Heart right ventricle (tissue), 16 donors: Measurements from ENCODE around the gene SLC39A9. TPM values are rescaled to one million over a fixed set of nuclear protein-coding genes. Genes with fewer than 3 reads are reported as not detected.

Experiments
- ATAC-seq, 8 donors: fragments of 200-7000 bp; cut with Tn5 transposase; one replicate each; pipeline ENCODE4 v1.9.1; 2020; ENCODE audit warnings: mild to moderate bottlenecking in 8 of 8, moderate library complexity in 8 of 8, moderate number of reproducible peaks in 1 of 8
- DNase-seq, 2 donors: peaks; one replicate each; pipeline ENCODE4 v3.0.0-alpha.2; 2020
- H3K27ac ChIP-seq, 10 donors: fragments of 200-600 bp; sonication (generic) in 2 of 10; one replicate each; pipeline versions ENCODE4 v1.5.0 to v1.8.0; 2020 to 2022; ENCODE audit warnings: mild to moderate bottlenecking in 3 of 10
- H3K27me3 ChIP-seq, 7 donors: fragments of 200-600 bp; one replicate each; pipeline ENCODE4 v1.8.0; 2021 to 2022; ENCODE audit warnings: mild to moderate bottlenecking in 2 of 7
- H3K36me3 ChIP-seq, 9 donors: fragments of 200-600 bp; sonication (generic) in 1 of 9; one replicate each; pipeline versions ENCODE4 v1.5.0 to v1.8.0; 2020 to 2022; ENCODE audit warnings: mild to moderate bottlenecking in 2 of 9
- H3K4me1 ChIP-seq, 9 donors: fragments of 200-600 bp; sonication (generic) in 1 of 9; one replicate each; pipeline versions ENCODE4 v1.5.0 to v1.8.0; 2020 to 2022; ENCODE audit warnings: mild to moderate bottlenecking in 4 of 9
- H3K4me3 ChIP-seq, 10 donors: fragments of 200-600 bp; sonication (generic) in 2 of 10; one replicate each; pipeline versions ENCODE4 v1.5.0 to v1.8.0; 2020 to 2022; ENCODE audit warnings: mild to moderate bottlenecking in 7 of 10, moderate library complexity in 2 of 10
- H3K9me3 ChIP-seq, 11 donors: fragments of 200-600 bp in 10 of 11; sonication (generic) in 2 of 11; one replicate each; pipeline versions ENCODE4 v1.5.0 to v1.8.0; 2013 to 2022; ENCODE audit warnings: mild to moderate bottlenecking in 2 of 11, control low read depth in 1 of 11, moderate library complexity in 1 of 11
- WGBS, 2 donors: extraction: QIAGEN DNeasy Blood & Tissue Kit; methylation state at CpG; one replicate each; pipeline ENCODE4 v1.1.7; 2013; ENCODE audit warnings: inconsistent platforms in 1 of 2; 5-methylcytosine and 5-hydroxymethylcytosine counted together
- intact Hi-C, 10 donors: fragments of 100-400 bp; cut with DNase I; formaldehyde crosslinking; loops; one replicate each; pipeline versions ENCODE4 v1.11.1 to v1.14.2; 2022
- polyA plus RNA-seq, 2 donors: library from polyadenylated mRNA; stranded (reverse); fragments of 200-250 nt; gene quantifications; one replicate each; pipeline ENCODE4 v1.2.3, GENCODE V29; 2013
- total RNA-seq, 10 donors: library from RNA; stranded (reverse); fragmentation: NEBNext Ultra II Directional in 3 of 10; extraction: Animal tissue kit (Norgen Biotek cat#: 25700) in 3 of 10; gene quantifications; one replicate each; pipeline versions ENCODE4 v1.2.1 to v1.2.4, GENCODE V29; 2021 to 2023
- TF ChIP-seq, protein P1 (sequence below), 9 donors: fragments of 200-600 bp; sonication (generic) in 2 of 9; IDR thresholded peaks; one replicate each; pipeline versions ENCODE4 v1.5.0 to v1.8.0; 2021 to 2022; ENCODE audit warnings: antibody characterized with exemption in 9 of 9, mild to moderate bottlenecking in 5 of 9, moderate library complexity in 1 of 9
- donor health status: Arrhythmogenic right ventricular cardiomyopathy.
- donor health status: ischemic (EF 13 %, LVEDD 7.1; RV severe dilation, severe dysfunction).
- donor health status: healthy with polysubstance abuse.
- donor health status: DM: no; HTN: yes; CAD: no.
- donor health status: DM: no; HTN: no; CAD: no.
- donor health status: ischemic (EF 25% LVEDD 6.9; RV normal size, moderate dysfunction).
- donor health status: ischemic (EF 25% LVEDD 5.7; RV mildly dilated, moderate dysfunction).
- donor health status: healthy.
- donor health status: DM: yes; HTN: yes; CAD: no.
- donor health status: Ischemic cardiomyopathy.
- donor health status: ischemic (EF 35%, LVEDD 5.7; RV mildly dilated, moderate dysfunction).
- donor health status: nonischemic (EF 11% LVEDD 7.7; RV severe dilation, severe dysfunction).
- donor health status: DM: yes; HTN: yes; CAD: no.
- donor health status: PGD.
- donor health status: ischemic (EF 29% LVEDD 5.4; RV normal size, mild dysfunction).
- donor health status: nonischemic (EF 23%, LVEDD 6.1; RV moderate dilation, normal function).

Gene SLC39A9
- total and polyA plus RNA-seq, 12 donors, result 11.1 to 28.3 (median 21.4) TPM

DNA sequence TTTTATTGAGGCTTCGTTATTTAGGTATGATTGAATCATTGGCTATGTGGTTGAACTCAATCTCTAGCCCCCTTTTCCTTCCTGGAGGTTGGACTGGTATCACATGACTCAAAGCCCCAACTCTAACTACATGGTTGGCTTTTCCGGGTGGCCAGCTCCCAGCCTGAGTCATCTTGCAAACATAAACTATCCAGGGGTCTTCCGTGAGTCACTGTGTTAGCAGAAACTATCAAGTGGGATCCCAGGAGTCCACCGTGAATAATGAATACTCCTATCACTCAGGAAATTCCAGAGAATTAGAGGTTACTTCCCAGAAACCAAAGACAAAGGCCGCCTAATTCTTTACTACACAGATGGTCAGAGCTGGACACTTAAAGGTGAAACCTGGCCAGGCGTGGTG is 66.3 kb downstream of the SLC39A9 start:
- H3K9me3 ChIP-seq, result no peaks in the 10 kb centered on the region
- peaks cover 0 to 8% (median 0%) of the 10 kb centered on the region in 9 donors for H3K4me1 ChIP-seq
- H3K27ac ChIP-seq, result peak overlapping the region in 1 of 10 donors; percentile 49
- H3K27me3 ChIP-seq, result no peaks in the 10 kb centered on the region
- no peak overlapping the region for H3K4me3 ChIP-seq
- DNase-seq, result no peak
- H3K36me3 ChIP-seq, result peaks cover 0 to 25% (median 0%) of the 10 kb centered on the region in 9 donors
- intact Hi-C loops, result loop anchor here in 7 of 10 donors (5.0 to 10.0 kb wide), 5 partner anchors 208 to 340 kb away; no protein-coding TSS in a partner anchor
- ATAC-seq, result peak in 5 of 8 donors; percentile 21 to 70 (median 62)
- WGBS, 2 donors, result 62 to 71% methylated on average over 6 of the region's 6 CpGs
- TF ChIP-seq, protein P1, sequence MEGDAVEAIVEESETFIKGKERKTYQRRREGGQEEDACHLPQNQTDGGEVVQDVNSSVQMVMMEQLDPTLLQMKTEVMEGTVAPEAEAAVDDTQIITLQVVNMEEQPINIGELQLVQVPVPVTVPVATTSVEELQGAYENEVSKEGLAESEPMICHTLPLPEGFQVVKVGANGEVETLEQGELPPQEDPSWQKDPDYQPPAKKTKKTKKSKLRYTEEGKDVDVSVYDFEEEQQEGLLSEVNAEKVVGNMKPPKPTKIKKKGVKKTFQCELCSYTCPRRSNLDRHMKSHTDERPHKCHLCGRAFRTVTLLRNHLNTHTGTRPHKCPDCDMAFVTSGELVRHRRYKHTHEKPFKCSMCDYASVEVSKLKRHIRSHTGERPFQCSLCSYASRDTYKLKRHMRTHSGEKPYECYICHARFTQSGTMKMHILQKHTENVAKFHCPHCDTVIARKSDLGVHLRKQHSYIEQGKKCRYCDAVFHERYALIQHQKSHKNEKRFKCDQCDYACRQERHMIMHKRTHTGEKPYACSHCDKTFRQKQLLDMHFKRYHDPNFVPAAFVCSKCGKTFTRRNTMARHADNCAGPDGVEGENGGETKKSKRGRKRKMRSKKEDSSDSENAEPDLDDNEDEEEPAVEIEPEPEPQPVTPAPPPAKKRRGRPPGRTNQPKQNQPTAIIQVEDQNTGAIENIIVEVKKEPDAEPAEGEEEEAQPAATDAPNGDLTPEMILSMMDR (IDR thresholded peaks at IDR 0.05), result no peak

DNA sequence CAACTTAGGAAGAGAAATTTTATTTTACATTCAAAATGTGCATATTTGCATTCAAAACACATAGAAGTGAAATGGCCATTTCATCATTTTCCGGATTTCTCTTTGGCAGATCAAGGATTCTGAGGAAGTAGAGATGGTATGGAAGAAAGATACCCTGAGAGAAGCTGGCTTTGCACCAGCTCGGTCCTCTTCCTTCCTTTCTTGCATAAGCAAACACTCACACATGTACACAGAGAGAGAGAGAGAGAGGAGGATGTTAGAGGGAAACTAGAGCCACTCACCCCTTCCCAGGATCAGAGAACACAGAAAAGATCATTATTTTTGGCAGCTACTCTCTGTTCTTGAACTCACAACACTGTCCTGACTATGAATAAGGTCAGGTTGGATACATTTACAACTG is 70.5 kb downstream of the SLC39A9 start:
- intact Hi-C loops, result loop anchor here in 4 of 10 donors (10.0 kb wide), 3 partner anchors 224 to 344 kb away; no protein-coding TSS in a partner anchor
- WGBS, 2 donors, result 65 to 68% methylated on average over 2 of the region's 2 CpGs
- Histone ChIP-seq H3K9me3 (no peaks in the 10 kb centered on the region), H3K4me1 (peaks cover 0 to 7% (median 0%) of the 10 kb centered on the region in 9 donors), H3K4me3 (no peak overlapping the region), H3K27ac (no peak overlapping the region), H3K27me3 (peaks cover 0 to 4% (median 0%) of the 10 kb centered on the region in 7 donors), H3K36me3 (no peaks in the 10 kb centered on the region)
- TF ChIP-seq, protein P1 (IDR thresholded peaks at IDR 0.05), result no peak
- DNase-seq (no peak), ATAC-seq (no peak)

DNA sequence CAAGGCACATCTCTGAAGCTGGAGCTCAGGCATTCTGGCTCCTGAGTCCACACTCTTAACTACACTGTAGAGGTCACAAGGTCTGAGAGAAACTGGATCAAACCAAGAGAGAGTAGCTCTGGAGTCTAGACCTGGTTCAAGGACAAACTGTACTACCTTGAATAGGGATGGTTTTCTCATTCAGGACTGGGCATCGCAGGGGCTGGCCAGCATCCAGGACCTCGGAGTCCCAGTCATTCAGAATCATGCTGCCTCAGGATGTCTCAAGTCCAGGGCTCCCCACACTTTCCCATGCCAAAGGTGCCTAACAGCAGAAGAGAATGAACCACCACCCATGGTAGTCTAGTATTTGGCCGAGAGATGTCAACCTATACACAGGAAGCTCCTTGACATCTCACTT is 72.9 kb downstream of the SLC39A9 start:
- Histone ChIP-seq H3K36me3 (no peaks in the 10 kb centered on the region), H3K4me3 (no peak overlapping the region), H3K27me3 (peaks cover 0 to 4% (median 0%) of the 10 kb centered on the region in 7 donors), H3K4me1 (peaks cover 0 to 7% (median 0%) of the 10 kb centered on the region in 9 donors), H3K27ac (no peak overlapping the region), H3K9me3 (no peaks in the 10 kb centered on the region)
- DNase-seq (no peak), ATAC-seq (no peak)
- TF ChIP-seq, protein P1 (IDR thresholded peaks at IDR 0.05), result no peak
- intact Hi-C loops, result no loop called here
- 74 to 81% methylated on average over 3 of the region's 3 CpGs for WGBS, 2 donors

DNA sequence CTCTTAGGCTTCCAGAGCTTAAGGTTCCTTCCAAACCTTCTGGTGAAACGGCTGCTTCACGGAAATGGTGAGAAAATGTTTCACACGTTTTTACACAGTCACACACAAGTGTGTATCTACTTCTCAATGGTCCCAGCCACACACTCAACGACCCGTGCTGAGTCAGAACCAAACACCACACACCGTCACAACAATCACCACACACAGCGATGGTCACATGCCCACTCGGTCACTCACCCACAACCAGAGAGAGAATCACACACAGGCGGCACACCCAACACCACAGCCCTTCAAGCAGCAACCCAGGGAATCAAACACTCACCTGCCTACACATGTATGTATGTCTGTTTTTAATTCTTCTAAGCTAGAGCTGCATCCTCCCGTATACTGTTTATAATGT is 73.4 kb downstream of the SLC39A9 start:
- DNase-seq, result no peak
- WGBS, 2 donors, result 89 to 91% methylated on average over 10 of the region's 10 CpGs

More for the DNA sequence above, 73.4 kb downstream of the SLC39A9 start:
- no peaks in the 10 kb centered on the region for H3K36me3 ChIP-seq
- TF ChIP-seq, protein P1 (IDR thresholded peaks at IDR 0.05), result no peak
- H3K4me3 ChIP-seq, result no peak overlapping the region
- H3K27me3 ChIP-seq, result peaks cover 0 to 4% (median 0%) of the 10 kb centered on the region in 7 donors
- peaks cover 0 to 7% (median 0%) of the 10 kb centered on the region in 9 donors for H3K4me1 ChIP-seq
- H3K27ac ChIP-seq, result no peak overlapping the region
- no peaks in the 10 kb centered on the region for H3K9me3 ChIP-seq
- no peak for ATAC-seq
- intact Hi-C loops, result no loop called here
